BLaER1 (cell line): Measurements from ENCODE around the gene GSTP1.

Source experiments
- H3K27ac ChIP-seq: shearing (Covaris generic); formaldehyde crosslinking; 2 replicates; pipeline ENCODE4 v1.8.1; 2022
- H3K27me3 ChIP-seq: shearing (Covaris generic); formaldehyde crosslinking; 2 replicates; pipeline ENCODE4 v1.8.1; 2022
- H3K36me3 ChIP-seq: shearing (Covaris generic); formaldehyde crosslinking; 2 replicates; pipeline ENCODE4 v1.8.1; 2022
- H3K4me1 ChIP-seq: shearing (Covaris generic); formaldehyde crosslinking; 2 replicates; pipeline ENCODE4 v1.8.1; 2022
- H3K4me2 ChIP-seq: shearing (Covaris generic); formaldehyde crosslinking; 2 replicates; pipeline ENCODE4 v1.8.1; 2022
- H3K4me3 ChIP-seq: shearing (Covaris generic); formaldehyde crosslinking; 2 replicates; pipeline ENCODE4 v1.8.1; 2022
- H3K9ac ChIP-seq: shearing (Covaris generic); formaldehyde crosslinking; 2 replicates; pipeline ENCODE4 v1.8.1; 2022
- H3K9me3 ChIP-seq: shearing (Covaris generic); formaldehyde crosslinking; 2 replicates; pipeline ENCODE4 v1.8.1; 2022
- H4K20me1 ChIP-seq: shearing (Covaris generic); formaldehyde crosslinking; 2 replicates; pipeline ENCODE4 v1.8.1; 2022
- Cebpa-rat ChIP-seq: shearing (Covaris generic); IDR thresholded peaks from 2 replicates; pipeline ENCODE4 v1.8.1; 2022

Gene GSTP1

DNA sequence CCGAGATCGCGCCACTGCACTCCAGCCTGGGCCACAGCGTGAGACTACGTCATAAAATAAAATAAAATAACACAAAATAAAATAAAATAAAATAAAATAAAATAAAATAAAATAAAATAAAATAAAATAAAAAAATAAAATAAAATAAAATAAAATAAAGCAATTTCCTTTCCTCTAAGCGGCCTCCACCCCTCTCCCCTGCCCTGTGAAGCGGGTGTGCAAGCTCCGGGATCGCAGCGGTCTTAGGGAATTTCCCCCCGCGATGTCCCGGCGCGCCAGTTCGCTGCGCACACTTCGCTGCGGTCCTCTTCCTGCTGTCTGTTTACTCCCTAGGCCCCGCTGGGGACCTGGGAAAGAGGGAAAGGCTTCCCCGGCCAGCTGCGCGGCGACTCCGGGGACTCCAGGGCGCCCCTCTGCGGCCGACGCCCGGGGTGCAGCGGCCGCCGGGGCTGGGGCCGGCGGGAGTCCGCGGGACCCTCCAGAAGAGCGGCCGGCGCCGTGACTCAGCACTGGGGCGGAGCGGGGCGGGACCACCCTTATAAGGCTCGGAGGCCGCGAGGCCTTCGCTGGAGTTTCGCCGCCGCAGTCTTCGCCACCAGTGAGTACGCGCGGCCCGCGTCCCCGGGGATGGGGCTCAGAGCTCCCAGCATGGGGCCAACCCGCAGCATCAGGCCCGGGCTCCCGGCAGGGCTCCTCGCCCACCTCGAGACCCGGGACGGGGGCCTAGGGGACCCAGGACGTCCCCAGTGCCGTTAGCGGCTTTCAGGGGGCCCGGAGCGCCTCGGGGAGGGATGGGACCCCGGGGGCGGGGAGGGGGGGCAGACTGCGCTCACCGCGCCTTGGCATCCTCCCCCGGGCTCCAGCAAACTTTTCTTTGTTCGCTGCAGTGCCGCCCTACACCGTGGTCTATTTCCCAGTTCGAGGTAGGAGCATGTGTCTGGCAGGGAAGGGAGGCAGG, at the start of gene GSTP1:
TSS of gene GSTP1 (plus strand) at position 566 of the 958 bp plus-strand sequence. CDS start at position 598, 32 bp downstream.
- peak within 1 kb of the TSS; percentile 82 for H3K4me3 ChIP-seq
- H3K4me2 ChIP-seq: peak within 1 kb of the TSS; percentile 99
- peaks cover 87% of the 10 kb centered on the region for H3K4me1 ChIP-seq
- H3K36me3 ChIP-seq: peaks cover 41% of the 10 kb centered on the region
- H3K27me3 ChIP-seq: peaks cover 7% of the 10 kb centered on the region
- no peak for TF ChIP-seq Cebpa-rat
- peaks cover 41% of the 10 kb centered on the region for H4K20me1 ChIP-seq
- peak within 1 kb of the TSS; percentile 95 for H3K9ac ChIP-seq
- H3K27ac ChIP-seq: peak within 1 kb of the TSS; percentile 94
- no peaks in the 10 kb centered on the region for H3K9me3 ChIP-seq

- H3K27ac ChIP-seq: no peak overlapping the region
- no peaks in the 10 kb centered on the region for H4K20me1 ChIP-seq
- no peaks in the 10 kb centered on the region for H3K36me3 ChIP-seq
- H3K9ac ChIP-seq: no peak overlapping the region
- no peaks in the 10 kb centered on the region for H3K27me3 ChIP-seq
- H3K4me1 ChIP-seq: peaks cover 19% of the 10 kb centered on the region
- no peak for TF ChIP-seq Cebpa-rat
- H3K4me3 ChIP-seq: no peak overlapping the region
- H3K9me3 ChIP-seq: peaks cover 63% of the 10 kb centered on the region
- H3K4me2 ChIP-seq: no peak overlapping the region
These were observed 49.4 kb upstream of the GSTP1 start for GRCh38 chr11:67534070-67534679.

- H3K4me3 ChIP-seq: no peak overlapping the region
These were observed 48.1 kb upstream of the GSTP1 start for GRCh38 chr11:67535561-67535960.

DNA sequence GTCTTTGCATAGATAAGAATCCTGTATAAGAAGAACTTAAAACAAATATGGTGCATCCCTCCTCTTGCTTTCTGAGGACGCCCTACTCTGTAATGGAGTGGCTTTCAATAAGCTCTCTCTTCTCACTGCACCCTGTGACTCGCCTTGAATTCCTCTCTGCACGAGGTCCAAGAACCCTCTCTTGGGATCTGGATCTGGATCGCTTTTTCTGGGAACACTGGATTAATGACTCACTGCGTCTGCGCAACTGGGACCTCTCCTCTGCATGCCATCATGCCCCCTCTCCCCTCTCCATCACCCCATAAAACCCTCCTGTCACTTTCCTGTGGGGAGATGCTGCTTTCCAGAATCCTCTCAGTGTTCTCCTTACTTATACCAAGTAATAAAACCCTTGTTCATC, 45.3 kb upstream of the GSTP1 start:
- H3K9ac ChIP-seq: no peak overlapping the region
- peaks cover 46% of the 10 kb centered on the region for H3K9me3 ChIP-seq
- no peak for TF ChIP-seq Cebpa-rat

More at GRCh38 chr11:67535561-67535960, 48.1 kb upstream of the GSTP1 start:
- Histone ChIP-seq H3K9me3 (peaks cover 63% of the 10 kb centered on the region), H3K9ac (no peak overlapping the region), H3K27me3 (no peaks in the 10 kb centered on the region), H4K20me1 (no peaks in the 10 kb centered on the region), H3K36me3 (no peaks in the 10 kb centered on the region), H3K4me1 (peaks cover 10% of the 10 kb centered on the region), H3K4me2 (no peak overlapping the region), H3K27ac (no peak overlapping the region)
- no peak for TF ChIP-seq Cebpa-rat

GRCh38 chr11:67538823-67539505, 44.6 kb upstream of the GSTP1 start:
- Histone ChIP-seq H3K9ac (no peak overlapping the region), H4K20me1 (no peaks in the 10 kb centered on the region), H3K36me3 (no peaks in the 10 kb centered on the region), H3K4me2 (no peak overlapping the region), H3K4me1 (peaks cover 25% of the 10 kb centered on the region), H3K27ac (no peak overlapping the region), H3K4me3 (no peak overlapping the region), H3K27me3 (no peaks in the 10 kb centered on the region), H3K9me3 (peaks cover 39% of the 10 kb centered on the region)
- no peak for TF ChIP-seq Cebpa-rat

More for the DNA sequence above, 45.3 kb upstream of the GSTP1 start:
- Histone ChIP-seq H3K27me3 (no peaks in the 10 kb centered on the region), H3K4me3 (no peak overlapping the region), H3K27ac (no peak overlapping the region), H3K4me1 (peaks cover 18% of the 10 kb centered on the region), H3K36me3 (no peaks in the 10 kb centered on the region), H4K20me1 (no peaks in the 10 kb centered on the region), H3K4me2 (no peak overlapping the region)

DNA sequence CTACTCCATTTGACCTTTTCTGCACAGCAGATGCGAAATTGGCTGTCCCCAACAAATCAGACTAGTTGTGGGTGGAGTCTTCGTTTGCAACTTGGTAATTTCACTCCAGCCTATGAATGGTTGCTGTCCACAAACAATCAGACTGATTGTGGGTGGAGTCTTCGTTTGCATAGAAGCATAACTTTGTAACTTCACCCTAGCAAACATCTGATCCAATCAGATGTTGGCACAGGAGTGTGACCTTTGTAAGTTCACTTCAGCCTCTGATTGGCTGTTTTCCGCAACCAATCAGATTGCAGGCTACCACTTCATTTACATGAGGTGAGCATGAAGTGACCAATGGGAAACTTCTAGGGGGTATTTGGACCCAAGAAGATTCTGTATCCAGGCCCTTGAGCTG, 44.1 kb upstream of the GSTP1 start:
- peaks cover 31% of the 10 kb centered on the region for H3K4me1 ChIP-seq
- no peak overlapping the region for H3K9ac ChIP-seq
- no peaks in the 10 kb centered on the region for H4K20me1 ChIP-seq
- no peak overlapping the region for H3K4me2 ChIP-seq
- H3K4me3 ChIP-seq: no peak overlapping the region
- TF ChIP-seq Cebpa-rat: no peak
- H3K27me3 ChIP-seq: no peaks in the 10 kb centered on the region
- no peaks in the 10 kb centered on the region for H3K36me3 ChIP-seq
- peaks cover 33% of the 10 kb centered on the region for H3K9me3 ChIP-seq
- no peak overlapping the region for H3K27ac ChIP-seq

- TF ChIP-seq Cebpa-rat: no peak
- no peaks in the 10 kb centered on the region for H4K20me1 ChIP-seq
These were observed 42.4 kb upstream of the GSTP1 start for GRCh38 chr11:67541198-67541597.

GRCh38 chr11:67542169-67542568, 41.4 kb upstream of the GSTP1 start:
- Histone ChIP-seq H3K27me3 (no peaks in the 10 kb centered on the region), H4K20me1 (no peaks in the 10 kb centered on the region), H3K4me3 (no peak overlapping the region), H3K4me1 (peaks cover 54% of the 10 kb centered on the region), H3K27ac (no peak overlapping the region), H3K4me2 (no peak overlapping the region), H3K36me3 (no peaks in the 10 kb centered on the region), H3K9me3 (peaks cover 8% of the 10 kb centered on the region; the same call in 1 of the 2 replicates), H3K9ac (no peak overlapping the region)
- no peak for TF ChIP-seq Cebpa-rat

More at GRCh38 chr11:67541198-67541597, 42.4 kb upstream of the GSTP1 start:
- H3K4me2 ChIP-seq: no peak overlapping the region
- no peaks in the 10 kb centered on the region for H3K27me3 ChIP-seq
- no peak overlapping the region for H3K4me3 ChIP-seq
- H3K9ac ChIP-seq: no peak overlapping the region
- H3K36me3 ChIP-seq: no peaks in the 10 kb centered on the region
- H3K4me1 ChIP-seq: peaks cover 47% of the 10 kb centered on the region
- H3K9me3 ChIP-seq: peaks cover 17% of the 10 kb centered on the region
- H3K27ac ChIP-seq: no peak overlapping the region

- Histone ChIP-seq H3K4me3 (no peak overlapping the region), H3K4me1 (peaks cover 54% of the 10 kb centered on the region), H3K27ac (0 out of 2 replicates have a peak overlapping the region, but pooled peaks have one; percentile 35), H3K9me3 (peaks cover 8% of the 10 kb centered on the region; the same call in 1 of the 2 replicates), H3K27me3 (no peaks in the 10 kb centered on the region), H3K36me3 (no peaks in the 10 kb centered on the region), H3K4me2 (no peak overlapping the region), H3K9ac (no peak overlapping the region), H4K20me1 (no peaks in the 10 kb centered on the region)
- no peak for TF ChIP-seq Cebpa-rat
These were observed 40.6 kb upstream of the GSTP1 start for GRCh38 chr11:67542971-67543370.
